Measurements from ENCODE around the gene TM9SF1. TPM values are rescaled to one million over a fixed set of nuclear protein-coding genes. Genes with fewer than 3 reads are reported as not detected.

The TM9SF1 gene
- total and polyA plus RNA-seq, 2 of the 4 experiments (the other 2 are of a cell fraction): 40.4 to 65.6 TPM

GRCh38 chr14:24146453-24146977, 48.7 kb downstream of the TM9SF1 start, which contains the start of gene PSME2 (continued):
- TF ChIP-seq MAFK (IDR thresholded peaks at IDR 0.05; ENCODE audit: low read depth, low read length) (no peak), NFE2L2 (IDR thresholded peaks at IDR 0.05; ENCODE audit: low read depth, low read length) (no peak)

- POLR2A ChIA-PET (ENCODE audit: unreplicated experiment): interaction anchor here (1.4 kb wide), 1 partner anchor 32 kb away, joined by 6 read pairs; the partner anchor contains the start of genes DCAF11 and NRL
- Histone ChIP-seq H4K91ac (ENCODE audit: insufficient read depth, low read depth, low read length) (peak overlapping the region; percentile 75), H2BK15ac (ENCODE audit: low read depth, low read length) (peak overlapping the region; percentile 10; the same call in 1 of the 3 replicates), H3K9me3 (ENCODE audit: control insufficient read depth, insufficient read depth, low read length) (no peaks in the 10 kb centered on the region), H2AK9ac (replicated peaks; ENCODE audit: low read depth, low read length, poor library complexity) (peak overlapping the region; percentile 92), H2BK120ac (ENCODE audit: low read depth, low read length) (0 out of 2 replicates have a peak overlapping the region, but pooled peaks have one; percentile 3), H4K20me1 (ENCODE audit: insufficient read depth, low read length) (peaks cover 12% of the 10 kb centered on the region), H3K4me2 (ENCODE audit: low read depth, low read length) (peak overlapping the region; percentile 96), H3K27ac (ENCODE audit: insufficient read depth, low read length) (peak overlapping the region; percentile 79), H3K23ac (ENCODE audit: low read depth, low read length) (peak overlapping the region; percentile 88), H3K14ac (replicated peaks; ENCODE audit: low read depth, low read length) (peak overlapping the region; percentile 72), H3K9ac (ENCODE audit: low read depth, low read length) (peak overlapping the region; percentile 76), H3K27me3 (ENCODE audit: control insufficient read depth, insufficient read depth, low read length) (no peaks in the 10 kb centered on the region), H3K56ac (ENCODE audit: extremely low read depth, insufficient read depth, low read length) (peak overlapping the region; percentile 67), H3K79me1 (ENCODE audit: low read depth in 1 of 2, low read length in 2 of 2) (peaks cover 34 to 72% of the 10 kb centered on the region in 2 experiments), H3K4me1 (ENCODE audit: control insufficient read depth, insufficient read depth, low read length) (peaks cover 10% of the 10 kb centered on the region), H3K4me3 (ENCODE audit: insufficient read depth, low read depth, low read length) (peak overlapping the region; percentile 86), H2BK5ac (ENCODE audit: low read depth, low read length, poor library complexity, severe bottlenecking) (peak overlapping the region; percentile 71), H3K18ac (ENCODE audit: low read depth, low read length) (peak overlapping the region; percentile 22; the same call in 1 of the 2 replicates), H3K9me1 (ENCODE audit: insufficient read depth, low read length) (peaks cover 15% of the 10 kb centered on the region), H3K36me3 (ENCODE audit: control insufficient read depth, insufficient read depth, low read length) (peaks cover 19% of the 10 kb centered on the region), H2AFZ (replicated peaks; ENCODE audit: low read length, poor library complexity) (peak overlapping the region; percentile 85), H2BK20ac (ENCODE audit: low read depth, low read length) (no peak overlapping the region; the same call in 1 of the 2 replicates), H3K4ac (ENCODE audit: low read depth, low read length) (peak overlapping the region; percentile 70), H4K8ac (ENCODE audit: low read depth in 2 of 2, low read length in 2 of 2) (peak overlapping the region; percentile 2 to 66; a peak in 2 of 4 replicates), H4K5ac (ENCODE audit: low read depth, low read length) (peak overlapping the region; percentile 46; the same call in 1 of the 2 replicates), H2AK5ac (ENCODE audit: low read depth, low read length) (peak overlapping the region; percentile 72)
- dilution Hi-C loops (cut with HindIII; ENCODE audit: low sequenced_read_pairs, unreplicated experiment) (no loop called here), intact Hi-C loops (cut with micrococcal nuclease) (loop anchor here (2.0 kb wide), 1 partner anchor 151 kb away; no protein-coding TSS in a partner anchor), in situ Hi-C loops (cut with MboI; ENCODE audit: low sequenced_read_pairs) (loop anchor here (25.0 kb wide), 2 partner anchors 834 to 1059 kb away; partner anchors contain the start of genes ACIN1, BCL2L2, C14orf119 and PABPN1)
- DNase-seq (peak; percentile 80), ATAC-seq (ENCODE audit: low read depth) (peak; percentile 0)
- TSS peak; percentile 63 for BruUV-seq (replicated peaks)
- no CpG with 5 or more reads among the region's 9 CpGs for WGBS, 2 experiments (ENCODE audit: extremely low coverage in 2 of 2, insufficient read length in 1 of 2)
- CTCF ChIA-PET: interaction anchor here (0.6 to 1.5 kb wide), 4 partner anchors 10 to 297 kb away, joined by 3 read pairs; partner anchors contain the start of gene IRF9
- no peak for TF ChIP-seq SMC3 (IDR thresholded peaks at IDR 0.05; ENCODE audit: low read depth, low read length)
Observed at GRCh38 chr14:24145690-24146452, 49.4 kb downstream of the TM9SF1 start.
